A549 (cell line): ENCODE results near the gene LDLRAD4.

ENCODE experiments used
- MAFK ChIP-seq: fragments of 450-650 bp; IDR thresholded peaks from 2 replicates; pipeline ENCODE4 v1.6.1; 2014; ENCODE audit not compliant: partially characterized antibody
- RAD21 ChIP-seq, 2 experiments: fragments of >200 bp in 1 of 2; sonication (Bioruptor Twin) in 1 of 2; formaldehyde crosslinking in 1 of 2; IDR thresholded peaks in 1 of 2; conservative IDR thresholded peaks in 1 of 2; 2 replicates in 1 of 2; 3 replicates in 1 of 2; pipeline ENCODE4 v1.6.1; 2012 to 2018; ENCODE audit warnings: inconsistent platforms in 1 of 2
- TF ChIP-seq, protein P1 (sequence below): fragments of >200 bp; sonication (Bioruptor Twin); formaldehyde crosslinking; IDR thresholded peaks from 3 replicates; pipeline ENCODE4 v1.5.1; 2016

DNA sequence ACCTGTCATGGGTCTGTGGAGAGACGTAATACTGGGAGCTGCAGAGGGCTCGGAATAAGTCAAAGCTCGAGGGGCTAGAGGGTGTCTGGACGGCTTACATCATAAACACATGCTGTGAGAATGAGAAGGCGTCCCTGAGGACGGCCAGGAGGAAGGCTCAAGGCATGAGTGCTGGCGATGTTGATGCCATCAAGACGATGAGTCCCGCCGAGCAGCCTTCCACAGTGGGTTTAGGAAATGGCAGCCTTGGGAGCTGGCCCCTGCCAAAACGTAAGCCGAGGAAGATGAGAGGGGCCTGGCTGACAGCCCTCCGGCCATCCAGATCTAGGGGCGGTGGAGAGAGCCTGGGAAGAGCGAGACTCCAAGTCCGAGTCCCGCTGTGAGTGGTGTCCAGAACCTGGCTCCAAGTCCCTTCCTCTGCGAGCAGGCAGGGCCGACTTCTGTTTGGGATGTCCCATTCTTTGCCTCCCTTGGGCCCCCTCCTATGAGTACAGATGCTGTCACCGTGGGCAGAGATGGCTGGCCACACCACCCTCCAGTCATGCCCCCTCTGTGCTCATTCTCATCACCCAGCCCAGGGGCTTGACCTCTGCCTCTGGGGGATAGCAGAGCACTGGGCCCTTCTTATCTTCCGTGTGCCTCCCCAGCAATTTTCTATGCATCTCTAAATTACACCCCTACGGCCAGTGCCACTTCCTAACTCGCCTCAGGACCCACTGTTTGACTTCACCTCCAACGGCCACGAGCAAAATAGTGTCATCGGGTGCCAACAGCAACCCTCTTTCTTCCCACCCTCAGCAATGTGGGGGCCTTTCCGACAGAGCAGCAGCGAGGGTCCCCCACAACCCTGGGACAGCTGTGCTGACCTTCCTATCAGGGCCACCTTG lies 332.1 kb downstream of the LDLRAD4 start:
- no peak for TF ChIP-seq RAD21 (conservative IDR thresholded peaks at IDR 0.05 in 1 of 2, IDR thresholded peaks at IDR 0.05 in 1 of 2)
- TF ChIP-seq, protein P1, sequence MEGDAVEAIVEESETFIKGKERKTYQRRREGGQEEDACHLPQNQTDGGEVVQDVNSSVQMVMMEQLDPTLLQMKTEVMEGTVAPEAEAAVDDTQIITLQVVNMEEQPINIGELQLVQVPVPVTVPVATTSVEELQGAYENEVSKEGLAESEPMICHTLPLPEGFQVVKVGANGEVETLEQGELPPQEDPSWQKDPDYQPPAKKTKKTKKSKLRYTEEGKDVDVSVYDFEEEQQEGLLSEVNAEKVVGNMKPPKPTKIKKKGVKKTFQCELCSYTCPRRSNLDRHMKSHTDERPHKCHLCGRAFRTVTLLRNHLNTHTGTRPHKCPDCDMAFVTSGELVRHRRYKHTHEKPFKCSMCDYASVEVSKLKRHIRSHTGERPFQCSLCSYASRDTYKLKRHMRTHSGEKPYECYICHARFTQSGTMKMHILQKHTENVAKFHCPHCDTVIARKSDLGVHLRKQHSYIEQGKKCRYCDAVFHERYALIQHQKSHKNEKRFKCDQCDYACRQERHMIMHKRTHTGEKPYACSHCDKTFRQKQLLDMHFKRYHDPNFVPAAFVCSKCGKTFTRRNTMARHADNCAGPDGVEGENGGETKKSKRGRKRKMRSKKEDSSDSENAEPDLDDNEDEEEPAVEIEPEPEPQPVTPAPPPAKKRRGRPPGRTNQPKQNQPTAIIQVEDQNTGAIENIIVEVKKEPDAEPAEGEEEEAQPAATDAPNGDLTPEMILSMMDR: no peak
- no peak for TF ChIP-seq MAFK
